Measurements from ENCODE around the gene PTER. TPM values are rescaled to one million over a fixed set of nuclear protein-coding genes. Genes with fewer than 3 reads are reported as not detected.

The PTER gene
- total and polyA plus RNA-seq, 2 donors: 5.1 to 15.5 TPM

- no peaks in the 10 kb centered on the region for H3K36me3 ChIP-seq (ENCODE audit: control insufficient read depth in 2 of 2, insufficient read depth in 2 of 2, low read length in 1 of 2)
- H3K27me3 ChIP-seq (ENCODE audit: control insufficient read depth in 2 of 2, insufficient read depth in 1 of 2, low read length in 1 of 2): no peaks in the 10 kb centered on the region
- no peak for DNase-seq (ENCODE audit: low read depth in 6 of 9, low spot score in 9 of 9)
- H3K27ac ChIP-seq (ENCODE audit: low read depth in 1 of 2, low read length in 1 of 2): no peak overlapping the region
- WGBS: 80% methylated on average over 6 of the region's 6 CpGs
- H3K4me3 ChIP-seq (ENCODE audit: low read length in 2 of 2): no peak overlapping the region
- no peaks in the 10 kb centered on the region for H3K9me3 ChIP-seq (ENCODE audit: control insufficient read depth in 2 of 2, insufficient read depth in 1 of 2, low read length in 1 of 2)
- H3K4me1 ChIP-seq (ENCODE audit: control insufficient read depth in 2 of 2, insufficient read depth in 2 of 2, low read length in 2 of 2): no peaks in the 10 kb centered on the region
Observed at GRCh38 chr10:16429539-16429938, 7.3 kb upstream of the PTER start.

GRCh38 chr10:16436367-16436757, 448 bp upstream of the PTER start:
- under 1% methylated on average over 9 of the region's 9 CpGs for WGBS
- DNase-seq (ENCODE audit: low read depth in 6 of 9, low spot score in 9 of 9): no peak
- no peaks in the 10 kb centered on the region for H3K9me3 ChIP-seq (ENCODE audit: control insufficient read depth in 2 of 2, insufficient read depth in 1 of 2, low read length in 1 of 2)
- H3K36me3 ChIP-seq (ENCODE audit: control insufficient read depth in 2 of 2, insufficient read depth in 2 of 2, low read length in 1 of 2): peaks cover 0 to 5% of the 10 kb centered on the region in 2 donors
- peaks cover 9 to 17% of the 10 kb centered on the region in 2 donors for H3K4me1 ChIP-seq (ENCODE audit: control insufficient read depth in 2 of 2, insufficient read depth in 2 of 2, low read length in 2 of 2)
- H3K27ac ChIP-seq (ENCODE audit: low read depth in 1 of 2, low read length in 1 of 2): peak overlapping the region in 1 of 2 donors; percentile 8
- H3K27me3 ChIP-seq (ENCODE audit: control insufficient read depth in 2 of 2, insufficient read depth in 1 of 2, low read length in 1 of 2): no peaks in the 10 kb centered on the region
- peak overlapping the region; percentile 68 to 74 for H3K4me3 ChIP-seq (ENCODE audit: low read length in 2 of 2)

GRCh38 chr10:16437540-16437894, 707 bp downstream of the PTER start:
- WGBS: 83% methylated on average over 5 of the region's 5 CpGs
- Histone ChIP-seq H3K4me1 (ENCODE audit: control insufficient read depth in 2 of 2, insufficient read depth in 2 of 2, low read length in 2 of 2) (peaks cover 9 to 17% of the 10 kb centered on the region in 2 donors), H3K27me3 (ENCODE audit: control insufficient read depth in 2 of 2, insufficient read depth in 1 of 2, low read length in 1 of 2) (no peaks in the 10 kb centered on the region), H3K9me3 (ENCODE audit: control insufficient read depth in 2 of 2, insufficient read depth in 1 of 2, low read length in 1 of 2) (no peaks in the 10 kb centered on the region), H3K36me3 (ENCODE audit: control insufficient read depth in 2 of 2, insufficient read depth in 2 of 2, low read length in 1 of 2) (peaks cover 0 to 5% of the 10 kb centered on the region in 2 donors), H3K27ac (ENCODE audit: low read depth in 1 of 2, low read length in 1 of 2) (peak overlapping the region in 1 of 2 donors; percentile 78), H3K4me3 (ENCODE audit: low read length in 2 of 2) (peak overlapping the region; percentile 68 to 74)
- peak in 3 of 9 donors; percentile 5 to 12 (median 9) for DNase-seq (ENCODE audit: low read depth in 6 of 9, low spot score in 9 of 9)

GRCh38 chr10:16439295-16439694, 2.5 kb downstream of the PTER start:
- DNase-seq (ENCODE audit: low read depth in 6 of 9, low spot score in 9 of 9): no peak
- H3K4me1 ChIP-seq (ENCODE audit: control insufficient read depth in 2 of 2, insufficient read depth in 2 of 2, low read length in 2 of 2): peaks cover 9 to 17% of the 10 kb centered on the region in 2 donors
- no peaks in the 10 kb centered on the region for H3K27me3 ChIP-seq (ENCODE audit: control insufficient read depth in 2 of 2, insufficient read depth in 1 of 2, low read length in 1 of 2)
- no peaks in the 10 kb centered on the region for H3K9me3 ChIP-seq (ENCODE audit: control insufficient read depth in 2 of 2, insufficient read depth in 1 of 2, low read length in 1 of 2)
- peaks cover 0 to 5% of the 10 kb centered on the region in 2 donors for H3K36me3 ChIP-seq (ENCODE audit: control insufficient read depth in 2 of 2, insufficient read depth in 2 of 2, low read length in 1 of 2)
- H3K4me3 ChIP-seq (ENCODE audit: low read length in 2 of 2): no peak overlapping the region
- 93% methylated on average over 1 of the region's 1 CpG for WGBS
- no peak overlapping the region for H3K27ac ChIP-seq (ENCODE audit: low read depth in 1 of 2, low read length in 1 of 2)

- Histone ChIP-seq H3K9me3 (ENCODE audit: control insufficient read depth in 2 of 2, insufficient read depth in 1 of 2, low read length in 1 of 2) (no peaks in the 10 kb centered on the region), H3K4me1 (ENCODE audit: control insufficient read depth in 2 of 2, insufficient read depth in 2 of 2, low read length in 2 of 2) (peaks cover 9 to 17% of the 10 kb centered on the region in 2 donors), H3K36me3 (ENCODE audit: control insufficient read depth in 2 of 2, insufficient read depth in 2 of 2, low read length in 1 of 2) (peaks cover 0 to 6% of the 10 kb centered on the region in 2 donors), H3K27ac (ENCODE audit: low read depth in 1 of 2, low read length in 1 of 2) (no peak overlapping the region), H3K4me3 (ENCODE audit: low read length in 2 of 2) (no peak overlapping the region), H3K27me3 (ENCODE audit: control insufficient read depth in 2 of 2, insufficient read depth in 1 of 2, low read length in 1 of 2) (no peaks in the 10 kb centered on the region)
- no peak for DNase-seq (ENCODE audit: low read depth in 6 of 9, low spot score in 9 of 9)
- WGBS: 88% methylated on average over 12 of the region's 12 CpGs
Observed at GRCh38 chr10:16440396-16441133, 3.8 kb downstream of the PTER start.

- no peak overlapping the region for H3K27ac ChIP-seq (ENCODE audit: low read depth in 1 of 2, low read length in 1 of 2)
- DNase-seq (ENCODE audit: low read depth in 6 of 9, low spot score in 9 of 9): no peak
- peaks cover 9 to 13% of the 10 kb centered on the region in 2 donors for H3K4me1 ChIP-seq (ENCODE audit: control insufficient read depth in 2 of 2, insufficient read depth in 2 of 2, low read length in 2 of 2)
- H3K9me3 ChIP-seq (ENCODE audit: control insufficient read depth in 2 of 2, insufficient read depth in 1 of 2, low read length in 1 of 2): no peaks in the 10 kb centered on the region
- H3K27me3 ChIP-seq (ENCODE audit: control insufficient read depth in 2 of 2, insufficient read depth in 1 of 2, low read length in 1 of 2): no peaks in the 10 kb centered on the region
- peaks cover 0 to 7% of the 10 kb centered on the region in 2 donors for H3K36me3 ChIP-seq (ENCODE audit: control insufficient read depth in 2 of 2, insufficient read depth in 2 of 2, low read length in 1 of 2)
- no peak overlapping the region for H3K4me3 ChIP-seq (ENCODE audit: low read length in 2 of 2)
- 90% methylated on average over 9 of the region's 9 CpGs for WGBS
Observed at GRCh38 chr10:16441173-16441840, 4.5 kb downstream of the PTER start.

- 96% methylated on average over 1 of the region's 1 CpG for WGBS
- Histone ChIP-seq H3K27me3 (ENCODE audit: control insufficient read depth in 2 of 2, insufficient read depth in 1 of 2, low read length in 1 of 2) (no peaks in the 10 kb centered on the region), H3K4me3 (ENCODE audit: low read length in 2 of 2) (no peak overlapping the region), H3K9me3 (ENCODE audit: control insufficient read depth in 2 of 2, insufficient read depth in 1 of 2, low read length in 1 of 2) (no peaks in the 10 kb centered on the region), H3K27ac (ENCODE audit: low read depth in 1 of 2, low read length in 1 of 2) (no peak overlapping the region), H3K4me1 (ENCODE audit: control insufficient read depth in 2 of 2, insufficient read depth in 2 of 2, low read length in 2 of 2) (peaks cover 3 to 5% of the 10 kb centered on the region in 2 donors), H3K36me3 (ENCODE audit: control insufficient read depth in 2 of 2, insufficient read depth in 2 of 2, low read length in 1 of 2) (peaks cover 0 to 11% of the 10 kb centered on the region in 2 donors)
- DNase-seq (ENCODE audit: low read depth in 6 of 9, low spot score in 9 of 9): no peak
Observed at GRCh38 chr10:16442914-16443313, 6.1 kb downstream of the PTER start.

GRCh38 chr10:16445770-16446469, 9.1 kb downstream of the PTER start:
- WGBS: 97% methylated on average over 9 of the region's 9 CpGs
- Histone ChIP-seq H3K27me3 (ENCODE audit: control insufficient read depth in 2 of 2, insufficient read depth in 1 of 2, low read length in 1 of 2) (no peaks in the 10 kb centered on the region), H3K9me3 (ENCODE audit: control insufficient read depth in 2 of 2, insufficient read depth in 1 of 2, low read length in 1 of 2) (no peaks in the 10 kb centered on the region), H3K4me1 (ENCODE audit: control insufficient read depth in 2 of 2, insufficient read depth in 2 of 2, low read length in 2 of 2) (no peaks in the 10 kb centered on the region), H3K4me3 (ENCODE audit: low read length in 2 of 2) (no peak overlapping the region), H3K36me3 (ENCODE audit: control insufficient read depth in 2 of 2, insufficient read depth in 2 of 2, low read length in 1 of 2) (peaks cover 2 to 7% of the 10 kb centered on the region in 2 donors), H3K27ac (ENCODE audit: low read depth in 1 of 2, low read length in 1 of 2) (no peak overlapping the region)
- no peak for DNase-seq (ENCODE audit: low read depth in 6 of 9, low spot score in 9 of 9)

GRCh38 chr10:16449454-16449853, 12.6 kb downstream of the PTER start:
- no peaks in the 10 kb centered on the region for H3K4me1 ChIP-seq (ENCODE audit: control insufficient read depth in 2 of 2, insufficient read depth in 2 of 2, low read length in 2 of 2)
- WGBS: 97% methylated on average over 5 of the region's 5 CpGs
- H3K27ac ChIP-seq (ENCODE audit: low read depth in 1 of 2, low read length in 1 of 2): no peak overlapping the region
- H3K4me3 ChIP-seq (ENCODE audit: low read length in 2 of 2): no peak overlapping the region
- H3K27me3 ChIP-seq (ENCODE audit: control insufficient read depth in 2 of 2, insufficient read depth in 1 of 2, low read length in 1 of 2): no peaks in the 10 kb centered on the region
- DNase-seq (ENCODE audit: low read depth in 6 of 9, low spot score in 9 of 9): no peak
- no peaks in the 10 kb centered on the region for H3K9me3 ChIP-seq (ENCODE audit: control insufficient read depth in 2 of 2, insufficient read depth in 1 of 2, low read length in 1 of 2)
- H3K36me3 ChIP-seq (ENCODE audit: control insufficient read depth in 2 of 2, insufficient read depth in 2 of 2, low read length in 1 of 2): peaks cover 2 to 7% of the 10 kb centered on the region in 2 donors

Measured in thymus (tissue), 11 donors.